ENCODE results near the gene PGLYRP2.
"Not testable (repeated sequence)": the region's sequence is repeated elsewhere in the genome, so short reads cannot be mapped to it uniquely, and the experiment has no call there.

PGLYRP2 gene, protein sequence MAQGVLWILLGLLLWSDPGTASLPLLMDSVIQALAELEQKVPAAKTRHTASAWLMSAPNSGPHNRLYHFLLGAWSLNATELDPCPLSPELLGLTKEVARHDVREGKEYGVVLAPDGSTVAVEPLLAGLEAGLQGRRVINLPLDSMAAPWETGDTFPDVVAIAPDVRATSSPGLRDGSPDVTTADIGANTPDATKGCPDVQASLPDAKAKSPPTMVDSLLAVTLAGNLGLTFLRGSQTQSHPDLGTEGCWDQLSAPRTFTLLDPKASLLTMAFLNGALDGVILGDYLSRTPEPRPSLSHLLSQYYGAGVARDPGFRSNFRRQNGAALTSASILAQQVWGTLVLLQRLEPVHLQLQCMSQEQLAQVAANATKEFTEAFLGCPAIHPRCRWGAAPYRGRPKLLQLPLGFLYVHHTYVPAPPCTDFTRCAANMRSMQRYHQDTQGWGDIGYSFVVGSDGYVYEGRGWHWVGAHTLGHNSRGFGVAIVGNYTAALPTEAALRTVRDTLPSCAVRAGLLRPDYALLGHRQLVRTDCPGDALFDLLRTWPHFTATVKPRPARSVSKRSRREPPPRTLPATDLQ

DNA sequence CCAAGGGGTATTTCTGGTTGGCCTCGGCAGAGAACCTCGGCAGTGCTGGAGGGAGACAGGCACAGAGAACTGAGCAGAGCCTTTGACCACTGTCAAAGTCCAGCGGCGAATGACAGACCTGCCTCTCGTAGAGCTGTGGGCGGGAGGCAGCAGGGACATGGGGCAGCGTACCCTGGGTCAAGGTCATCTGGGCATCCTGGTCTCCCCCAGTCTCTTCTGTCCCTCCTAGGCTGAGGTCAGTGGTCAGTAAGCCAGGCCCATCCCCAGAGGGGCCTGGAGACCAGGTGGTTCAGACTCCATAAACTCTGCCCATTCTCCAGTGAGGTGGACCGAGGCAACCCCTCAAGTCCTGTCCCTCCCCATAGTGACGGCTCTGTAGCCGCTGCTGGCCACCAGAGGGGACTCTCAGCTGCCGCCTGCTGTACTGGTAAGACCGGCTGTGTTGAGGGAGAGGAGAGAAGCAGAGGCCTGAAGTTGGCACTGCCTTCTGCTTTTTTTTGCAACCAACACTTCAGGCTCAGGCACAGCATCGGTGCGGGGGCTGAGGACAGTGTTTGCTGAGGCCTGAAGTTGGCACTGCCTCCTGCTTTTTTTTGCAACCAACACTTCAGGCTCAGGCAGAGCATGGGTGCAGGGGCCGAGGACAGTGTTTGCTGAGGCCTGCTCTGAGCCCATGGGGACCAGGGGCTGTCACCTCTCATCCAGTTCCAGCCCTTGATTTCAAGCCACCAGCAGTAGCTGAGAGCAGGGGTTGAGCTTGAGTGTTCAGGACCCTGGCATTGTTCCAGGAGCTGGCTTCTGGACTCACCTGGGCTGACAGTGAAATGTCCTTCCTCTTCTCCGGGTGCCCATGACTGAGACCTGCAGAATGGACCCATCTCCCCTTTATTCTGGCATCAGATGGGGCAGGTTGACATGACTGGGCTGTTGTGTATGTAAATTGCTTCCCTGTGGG, at the start of gene PGLYRP2:
Gene PGLYRP2 (minus strand): TSS at position 111 of the 955 bp plus-strand sequence. CDS start 130 bp downstream, outside the sequence.
- no peak for DNase-seq

DNA sequence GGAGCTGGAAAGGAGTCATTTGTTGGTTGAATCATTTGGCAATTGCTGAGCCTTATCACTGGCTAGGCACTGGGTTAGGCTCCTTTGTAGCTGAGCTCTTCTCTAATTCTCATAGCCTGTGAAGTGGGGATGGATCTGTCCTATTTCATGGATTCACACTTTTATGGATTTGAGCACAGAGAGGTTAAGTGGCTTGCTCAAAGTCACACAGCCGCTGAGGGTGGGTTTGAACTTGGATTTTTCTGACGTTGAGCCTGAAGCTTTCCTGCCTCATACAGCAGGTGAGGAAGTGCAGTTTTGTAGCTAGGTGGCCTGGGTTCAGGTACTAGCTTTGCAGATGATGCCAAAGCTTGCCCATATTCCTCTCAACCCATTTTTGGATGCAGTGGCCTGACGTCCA, 48.4 kb upstream of the PGLYRP2 start:
- no peak for DNase-seq

DNA sequence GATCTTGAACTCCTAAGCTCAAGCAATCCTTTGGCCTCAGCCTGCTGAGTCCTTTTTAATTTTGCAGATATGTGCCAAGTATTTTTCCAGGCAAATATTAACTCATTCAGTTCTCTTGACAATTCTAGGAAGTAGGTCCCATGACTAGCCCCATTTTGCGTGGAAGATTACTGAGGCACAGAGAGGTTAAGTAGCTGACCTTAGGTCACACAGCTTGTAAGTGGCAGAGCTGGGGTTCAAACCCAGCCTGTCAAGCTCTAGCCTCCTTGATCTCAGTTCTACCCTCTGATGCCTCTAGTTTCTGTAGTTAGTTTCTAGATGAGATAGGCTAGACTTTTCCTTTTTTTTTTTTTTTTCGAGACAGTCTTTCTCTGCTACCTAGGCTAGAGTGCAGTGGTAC, 47.1 kb upstream of the PGLYRP2 start:
- DNase-seq, result no peak

- DNase-seq, result no peak
Observed at GRCh38 chr19:15525291-15525690, 46.0 kb upstream of the PGLYRP2 start.

- no peak for DNase-seq
Observed at GRCh38 chr19:15524781-15525180, 45.5 kb upstream of the PGLYRP2 start.

- no peak for DNase-seq
Observed at GRCh38 chr19:15519433-15519976, 40.2 kb upstream of the PGLYRP2 start.

GRCh38 chr19:15517778-15518177, 38.5 kb upstream of the PGLYRP2 start:
- DNase-seq, result no peak

- no peak for DNase-seq
Observed at GRCh38 chr19:15516363-15516762, 37.1 kb upstream of the PGLYRP2 start.

DNA sequence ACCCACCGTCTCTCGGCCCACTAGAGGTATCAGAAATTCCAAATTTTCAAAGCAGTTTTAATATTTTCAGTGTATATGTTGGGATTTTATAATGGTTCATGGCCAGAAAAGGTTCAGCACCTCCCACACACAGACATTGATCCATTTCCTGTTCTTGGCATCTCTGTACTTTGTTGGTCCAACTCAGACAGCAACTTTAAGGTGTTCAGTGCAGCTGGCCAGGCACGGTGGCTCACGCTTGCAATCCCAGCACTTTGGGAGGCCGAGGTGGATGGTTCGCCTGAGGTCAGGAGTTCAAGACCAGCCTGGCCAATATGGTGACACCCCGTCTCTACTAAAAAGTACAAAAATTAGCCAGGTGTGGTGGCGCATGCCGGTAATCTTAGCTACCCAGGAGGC, 35.9 kb upstream of the PGLYRP2 start:
- not testable (repeated sequence) for DNase-seq

GRCh38 chr19:15511671-15512424, 32.5 kb upstream of the PGLYRP2 start:
- no peak for DNase-seq

DNA sequence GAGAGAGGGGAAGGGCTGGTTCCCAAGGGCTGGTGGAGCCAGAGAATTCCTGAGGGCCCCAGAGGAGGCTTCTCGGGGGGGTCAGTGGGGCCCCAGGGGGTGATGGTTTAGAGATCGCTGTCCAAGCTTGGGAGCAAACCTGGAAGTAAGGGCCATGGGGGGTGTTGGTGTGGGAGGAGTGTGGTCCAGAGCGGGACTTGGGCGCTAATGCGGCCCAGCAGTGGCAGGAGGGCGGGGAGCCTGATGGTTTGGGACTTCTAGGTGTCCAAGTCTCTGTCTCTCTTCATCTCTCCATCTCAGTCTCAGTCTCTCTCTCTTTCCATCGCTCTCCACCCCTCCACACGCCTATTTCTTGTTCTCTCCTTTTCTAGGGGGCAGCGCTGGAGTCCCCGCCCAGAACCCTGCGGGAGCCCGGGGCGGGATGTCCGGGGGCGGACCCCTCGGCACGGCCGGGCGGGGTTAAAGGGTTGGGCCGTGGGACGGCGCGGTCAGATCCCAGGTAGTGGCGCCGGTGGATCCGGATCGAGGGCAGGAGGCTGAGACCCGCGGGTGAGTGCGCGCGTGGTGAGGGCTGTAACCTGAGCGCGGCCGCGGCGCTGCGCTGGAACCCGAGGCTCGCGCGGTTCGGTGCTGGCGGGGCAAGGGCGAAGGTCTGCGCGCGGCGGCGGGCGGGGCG, 28.9 kb upstream of the PGLYRP2 start, which contains the start of gene CYP4F22:
Gene CYP4F22 (plus strand): TSS at position 491 of the 676 bp plus-strand sequence. CDS start 16,812 bp downstream, outside the sequence.
- no peak for DNase-seq

DNA sequence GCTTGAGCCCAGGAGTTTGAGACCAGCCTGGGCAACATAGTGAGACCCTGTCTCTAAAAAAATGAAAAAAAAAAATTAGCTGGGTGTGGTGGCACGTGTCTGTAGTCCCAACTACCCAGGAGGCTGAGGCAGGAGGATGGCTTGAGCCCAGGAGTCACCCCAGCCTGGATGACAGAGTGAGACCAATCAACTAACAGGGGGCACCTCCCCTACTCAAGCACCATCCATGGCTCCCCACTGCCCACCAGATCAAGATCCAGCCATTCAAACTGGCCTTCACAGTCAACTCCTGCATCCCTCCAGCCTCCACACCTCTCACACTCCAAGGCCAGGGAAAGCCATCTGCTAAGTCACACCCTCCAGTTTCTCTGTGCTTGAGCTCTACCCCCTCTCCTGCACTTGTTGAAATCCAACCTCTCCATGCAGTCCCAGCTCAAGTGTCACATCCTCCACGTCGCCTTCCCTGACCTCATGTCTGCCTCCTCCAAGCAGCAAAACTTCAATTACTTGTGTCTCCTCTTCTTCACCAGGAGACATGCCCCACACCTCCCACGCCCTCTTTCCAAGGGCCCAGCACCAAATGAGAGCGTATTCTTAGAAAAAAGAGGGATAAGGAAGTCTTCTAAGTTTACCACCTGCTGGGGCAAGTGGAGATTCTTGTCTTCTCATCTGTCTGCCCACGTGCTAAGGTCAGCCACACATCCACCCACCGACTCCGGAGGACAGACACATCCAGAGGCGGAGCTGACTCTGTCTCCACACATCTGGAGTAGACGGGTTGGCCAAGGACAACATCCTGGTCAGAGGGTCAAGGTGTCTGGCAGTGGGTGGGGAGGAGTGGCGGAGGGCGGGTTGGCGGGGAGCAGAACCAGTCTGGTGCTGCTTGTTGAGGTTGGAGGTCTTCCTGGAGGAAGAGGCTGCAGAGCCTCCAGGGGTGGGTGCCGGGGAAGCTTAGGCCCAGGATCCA, 28.1 kb upstream of the PGLYRP2 start:
- DNase-seq, result no peak

- DNase-seq, result no peak
Observed at GRCh38 chr19:15506074-15506571, 26.8 kb upstream of the PGLYRP2 start.

GRCh38 chr19:15502264-15502663, 23.0 kb upstream of the PGLYRP2 start:
- DNase-seq, result no peak

- no peak for DNase-seq
Observed at GRCh38 chr19:15501596-15501995, 22.3 kb upstream of the PGLYRP2 start.

DNA sequence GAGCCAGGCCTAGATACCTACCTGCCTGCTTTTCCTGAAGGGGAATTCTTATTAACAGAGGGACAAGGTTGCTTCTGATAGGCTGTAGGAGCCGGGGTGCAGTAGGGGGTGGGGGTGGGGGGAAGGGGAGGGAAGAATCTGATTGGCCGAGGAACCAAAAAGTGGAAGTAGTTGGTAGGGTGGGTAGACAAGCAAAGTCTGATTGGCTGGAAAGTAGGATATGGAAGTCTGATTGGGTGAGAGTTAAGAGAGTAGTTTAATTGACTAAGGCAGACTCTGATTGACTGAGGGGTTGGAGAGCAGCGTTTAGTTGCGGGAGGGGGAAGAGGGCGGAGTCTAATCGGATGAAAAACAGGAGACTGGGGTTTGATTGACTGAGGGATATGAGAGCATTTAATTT, 19.6 kb upstream of the PGLYRP2 start:
- no peak for DNase-seq

DNA sequence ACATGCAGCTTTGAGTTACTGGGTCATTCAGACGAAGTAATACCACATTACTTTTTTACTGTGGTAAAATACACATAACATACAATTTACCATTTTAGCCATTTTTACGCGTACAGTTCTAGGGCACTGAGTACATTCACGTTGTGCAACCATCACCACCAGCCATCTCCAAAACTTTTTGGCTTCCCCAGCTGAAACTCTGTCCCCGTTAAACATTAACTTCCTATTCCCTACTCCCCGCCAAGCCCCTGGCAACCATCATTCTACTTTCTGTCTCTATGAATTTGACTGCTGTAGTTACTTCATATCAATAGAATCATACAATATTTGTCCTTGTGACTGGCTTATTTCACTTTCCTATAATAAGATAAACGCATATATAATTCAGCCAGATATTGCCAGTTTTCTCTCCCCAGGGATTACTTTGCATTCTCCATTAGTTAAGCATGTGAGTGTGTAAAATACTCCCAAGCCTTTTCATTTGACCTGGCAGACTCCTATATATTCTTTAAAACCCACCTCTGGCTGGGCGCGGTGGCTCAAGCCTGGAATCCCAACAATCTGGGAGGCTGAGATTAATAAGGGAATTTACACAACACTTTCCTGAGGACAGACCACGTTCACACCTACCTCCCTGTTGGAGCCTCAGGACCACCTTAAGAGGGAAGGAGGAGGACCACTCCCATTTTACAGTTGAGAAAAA, 19.0 kb upstream of the PGLYRP2 start:
- DNase-seq, result no peak

DNA sequence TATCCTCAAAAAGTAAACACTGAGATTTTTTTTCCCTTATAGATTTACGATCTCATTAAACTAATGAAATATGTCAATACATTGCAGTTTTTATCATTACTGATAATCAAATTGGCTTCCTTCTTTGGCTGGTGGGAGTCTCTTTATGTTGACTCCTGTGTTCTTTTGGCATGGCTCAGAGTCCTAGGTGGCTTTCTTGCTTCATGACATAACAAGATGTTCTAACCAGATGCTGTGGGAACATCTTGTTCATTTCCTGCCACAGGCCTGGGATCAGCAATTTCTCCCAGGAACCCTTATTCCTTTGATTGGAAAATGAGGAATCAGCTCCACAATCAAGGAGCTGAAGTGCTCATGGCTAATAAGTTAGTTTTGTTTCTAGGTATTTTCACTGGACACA, 15.8 kb upstream of the PGLYRP2 start:
- no peak for DNase-seq

DNA sequence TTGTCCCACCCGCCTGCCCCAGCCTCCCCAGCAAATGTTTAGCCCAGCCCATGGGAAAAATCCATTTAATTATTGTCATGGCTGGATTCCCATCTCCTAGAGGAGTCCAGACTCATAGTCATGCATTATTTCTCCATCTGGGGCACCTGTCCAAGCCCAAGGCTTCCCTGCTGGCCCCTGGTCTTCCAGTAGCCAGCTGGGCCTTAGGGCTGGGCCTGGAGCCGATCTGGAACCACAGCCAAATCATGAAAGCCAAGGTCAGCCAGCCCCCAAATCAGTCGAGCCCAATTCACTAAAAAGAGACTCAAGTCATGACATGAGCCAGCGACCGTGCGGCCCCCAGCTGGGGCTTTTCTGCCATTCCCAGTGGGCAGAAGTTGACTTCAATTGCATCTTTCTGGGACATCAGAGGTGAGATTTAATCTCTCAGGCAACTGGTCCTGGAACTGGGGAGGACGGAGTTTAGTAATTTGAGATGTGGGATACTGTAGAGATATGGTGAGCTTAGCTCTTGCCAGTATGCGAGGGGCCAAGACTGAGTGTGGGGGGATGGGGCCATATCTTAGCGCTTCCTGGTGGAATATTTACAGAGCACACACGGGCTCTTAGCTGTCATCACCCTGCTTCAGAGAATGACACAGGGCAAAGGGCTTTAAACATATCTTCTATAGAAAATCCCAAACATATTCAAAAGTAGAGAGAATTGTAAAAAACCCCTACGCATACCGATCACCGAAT, 9.4 kb upstream of the PGLYRP2 start:
- no peak for DNase-seq
